Lower lobe of right lung (tissue), 2 donors: ENCODE results near the gene TMEM8B. TPM values are rescaled to one million over a fixed set of nuclear protein-coding genes. Genes with fewer than 3 reads are reported as not detected.

Source experiments
- ATAC-seq, 2 donors: fragments of 200-7000 bp; cut with Tn5 transposase; one replicate each; pipeline ENCODE4 v1.9.1; 2020 to 2022; ENCODE audit warnings: mild to moderate bottlenecking in 2 of 2, moderate library complexity in 2 of 2
- DNase-seq: peaks from one replicate; pipeline ENCODE4 v3.0.0-alpha.2; 2020
- H3K27ac ChIP-seq: fragments of 200-600 bp; one replicate; pipeline ENCODE4 v1.8.0; 2022
- H3K27me3 ChIP-seq: fragments of 200-600 bp; one replicate; pipeline ENCODE4 v1.8.0; 2022; ENCODE audit warnings: low read depth
- H3K36me3 ChIP-seq: fragments of 200-600 bp; one replicate; pipeline ENCODE4 v1.8.0; 2022; ENCODE audit warnings: mild to moderate bottlenecking
- H3K4me1 ChIP-seq: fragments of 200-600 bp; one replicate; pipeline ENCODE4 v1.8.0; 2022
- H3K4me3 ChIP-seq: fragments of 200-600 bp; one replicate; pipeline ENCODE4 v1.8.0; 2022; ENCODE audit warnings: mild to moderate bottlenecking
- H3K9me3 ChIP-seq: fragments of 200-600 bp; one replicate; pipeline ENCODE4 v1.8.0; 2022
- intact Hi-C: fragments of 100-400 bp; cut with DNase I; formaldehyde crosslinking; loops from one replicate; pipeline ENCODE4 v1.11.0; 2022
- total RNA-seq: library from RNA; stranded (reverse); fragmentation: NEBNext Ultra II Directional; extraction: Animal tissue kit (Norgen Biotek cat#: 25700); gene quantifications from one replicate; pipeline ENCODE4 v1.2.1, GENCODE V29; 2021
- TF ChIP-seq, protein P1 (sequence below): fragments of 200-600 bp; IDR thresholded peaks from one replicate; pipeline ENCODE4 v1.8.0; 2022; ENCODE audit warnings: antibody characterized with exemption, mild to moderate bottlenecking
- donor health status: DM: no; HTN: yes; CAD: no; lungs with severe emphysema.

Gene TMEM8B
- total RNA-seq, 1 donor from 2014 or later: 12.6 TPM

GRCh38 chr9:35829764-35830096, 702 bp downstream of the TMEM8B start:
- peaks cover 40% of the 10 kb centered on the region for H3K4me1 ChIP-seq
- TF ChIP-seq, protein P1, sequence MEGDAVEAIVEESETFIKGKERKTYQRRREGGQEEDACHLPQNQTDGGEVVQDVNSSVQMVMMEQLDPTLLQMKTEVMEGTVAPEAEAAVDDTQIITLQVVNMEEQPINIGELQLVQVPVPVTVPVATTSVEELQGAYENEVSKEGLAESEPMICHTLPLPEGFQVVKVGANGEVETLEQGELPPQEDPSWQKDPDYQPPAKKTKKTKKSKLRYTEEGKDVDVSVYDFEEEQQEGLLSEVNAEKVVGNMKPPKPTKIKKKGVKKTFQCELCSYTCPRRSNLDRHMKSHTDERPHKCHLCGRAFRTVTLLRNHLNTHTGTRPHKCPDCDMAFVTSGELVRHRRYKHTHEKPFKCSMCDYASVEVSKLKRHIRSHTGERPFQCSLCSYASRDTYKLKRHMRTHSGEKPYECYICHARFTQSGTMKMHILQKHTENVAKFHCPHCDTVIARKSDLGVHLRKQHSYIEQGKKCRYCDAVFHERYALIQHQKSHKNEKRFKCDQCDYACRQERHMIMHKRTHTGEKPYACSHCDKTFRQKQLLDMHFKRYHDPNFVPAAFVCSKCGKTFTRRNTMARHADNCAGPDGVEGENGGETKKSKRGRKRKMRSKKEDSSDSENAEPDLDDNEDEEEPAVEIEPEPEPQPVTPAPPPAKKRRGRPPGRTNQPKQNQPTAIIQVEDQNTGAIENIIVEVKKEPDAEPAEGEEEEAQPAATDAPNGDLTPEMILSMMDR: no peak
- H3K27me3 ChIP-seq: no peaks in the 10 kb centered on the region
- no peaks in the 10 kb centered on the region for H3K9me3 ChIP-seq
- DNase-seq (no peak), ATAC-seq (no peak)
- peak overlapping the region; percentile 92 for H3K27ac ChIP-seq
- peak overlapping the region; percentile 72 for H3K4me3 ChIP-seq
- no peaks in the 10 kb centered on the region for H3K36me3 ChIP-seq
- intact Hi-C loops: no loop called here

DNA sequence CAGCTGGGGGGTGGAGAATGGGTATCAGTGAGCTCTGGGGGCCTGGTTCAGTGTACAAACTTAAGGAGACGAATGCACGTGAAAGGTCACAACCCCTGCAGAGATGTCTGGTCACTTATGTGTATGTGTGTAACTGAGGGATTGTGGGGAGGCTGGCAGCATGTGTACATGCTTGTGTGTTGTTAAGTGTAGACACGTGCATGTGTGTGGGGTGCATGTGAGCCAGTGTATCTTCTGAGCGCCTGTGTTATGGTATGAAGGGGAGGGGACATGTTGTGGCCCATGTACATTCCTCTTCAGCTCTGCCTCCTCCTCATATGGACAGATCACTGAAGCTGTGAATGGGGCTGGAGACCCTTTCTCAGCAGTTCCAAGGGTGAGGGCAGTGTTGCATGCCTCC, 2.0 kb downstream of the TMEM8B start:
- Histone ChIP-seq H3K27ac (no peak overlapping the region), H3K9me3 (no peaks in the 10 kb centered on the region), H3K36me3 (no peaks in the 10 kb centered on the region), H3K4me3 (no peak overlapping the region), H3K4me1 (peaks cover 48% of the 10 kb centered on the region), H3K27me3 (no peaks in the 10 kb centered on the region)
- TF ChIP-seq, protein P1: no peak
- intact Hi-C loops: no loop called here
- ATAC-seq (no peak), DNase-seq (no peak)

DNA sequence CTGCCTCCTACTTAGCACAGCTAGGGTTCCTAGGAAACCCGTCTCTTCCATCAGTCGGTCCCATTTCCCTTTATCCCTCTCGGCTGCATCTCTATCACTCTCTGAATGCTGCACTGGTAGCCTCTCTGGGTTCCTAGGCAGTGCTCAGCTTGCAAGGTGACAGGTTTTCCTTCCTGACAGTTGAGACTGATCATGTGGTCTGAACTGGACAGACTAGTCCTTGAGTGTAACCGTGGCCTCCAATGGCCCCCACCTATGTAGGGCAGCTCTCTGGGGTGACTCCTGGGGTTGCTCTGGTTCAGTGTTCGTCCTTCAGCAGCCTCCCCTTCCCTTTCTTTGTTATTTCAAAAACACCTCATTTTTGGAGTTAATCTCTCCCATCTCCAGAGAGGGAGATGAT, 3.8 kb downstream of the TMEM8B start:
- H3K9me3 ChIP-seq: no peaks in the 10 kb centered on the region
- peaks cover 48% of the 10 kb centered on the region for H3K4me1 ChIP-seq
- intact Hi-C loops: no loop called here
- ATAC-seq: no peak
- H3K36me3 ChIP-seq: no peaks in the 10 kb centered on the region
- H3K27me3 ChIP-seq: no peaks in the 10 kb centered on the region
- no peak for DNase-seq
- H3K27ac ChIP-seq: peak overlapping the region; percentile 65
- TF ChIP-seq, protein P1: no peak
- no peak overlapping the region for H3K4me3 ChIP-seq

DNA sequence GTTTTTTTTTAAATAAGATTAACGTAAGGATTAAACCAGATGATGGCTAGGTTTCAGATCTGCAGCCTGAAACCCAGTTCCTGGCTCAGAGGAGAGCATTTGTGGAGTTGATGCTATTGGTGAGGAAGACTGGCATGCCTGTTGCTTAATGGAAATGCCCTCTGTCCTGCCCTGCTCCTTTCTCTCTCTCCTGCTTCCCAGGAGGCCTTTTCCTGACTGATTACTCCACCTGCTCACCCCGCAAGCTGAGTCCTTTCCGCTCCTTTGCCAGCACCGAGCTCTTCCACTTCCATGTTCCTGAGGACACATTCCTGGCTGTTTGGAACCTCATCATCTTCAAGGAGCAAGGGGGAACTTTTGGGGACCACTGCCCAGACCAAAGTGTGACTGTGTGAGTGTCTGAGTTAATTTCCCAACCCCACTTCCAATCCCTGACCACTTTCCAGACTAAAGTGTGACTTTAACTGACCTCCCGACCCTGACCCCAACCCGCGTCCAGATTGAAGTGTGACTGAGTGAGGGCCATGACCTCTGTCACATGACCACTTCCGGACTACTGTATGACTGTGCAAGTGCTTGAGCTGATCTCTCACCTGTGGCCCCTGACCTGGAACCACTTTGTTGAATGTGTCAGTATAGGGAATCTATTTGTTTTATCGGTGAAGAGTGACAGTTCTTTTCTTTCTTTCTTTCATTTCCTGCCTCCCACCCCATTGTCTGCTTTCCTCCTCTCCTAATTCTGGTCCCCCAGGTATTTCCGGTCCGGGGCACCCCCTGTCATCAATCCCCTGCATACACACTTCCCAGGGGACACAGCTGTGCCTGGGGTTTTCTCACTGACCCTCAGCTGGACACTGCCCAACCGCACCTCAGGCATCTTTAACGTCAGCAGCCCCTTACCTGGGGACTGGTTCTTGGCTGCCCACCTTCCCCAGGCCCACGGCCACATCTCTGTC, 5.5 kb downstream of the TMEM8B start:
- no peaks in the 10 kb centered on the region for H3K9me3 ChIP-seq
- H3K27ac ChIP-seq: peak overlapping the region; percentile 18
- H3K4me3 ChIP-seq: no peak overlapping the region
- ATAC-seq: no peak
- intact Hi-C loops: no loop called here
- no peak for DNase-seq
- H3K4me1 ChIP-seq: peaks cover 43% of the 10 kb centered on the region
- no peaks in the 10 kb centered on the region for H3K27me3 ChIP-seq
- TF ChIP-seq, protein P1: no peak
- no peaks in the 10 kb centered on the region for H3K36me3 ChIP-seq

DNA sequence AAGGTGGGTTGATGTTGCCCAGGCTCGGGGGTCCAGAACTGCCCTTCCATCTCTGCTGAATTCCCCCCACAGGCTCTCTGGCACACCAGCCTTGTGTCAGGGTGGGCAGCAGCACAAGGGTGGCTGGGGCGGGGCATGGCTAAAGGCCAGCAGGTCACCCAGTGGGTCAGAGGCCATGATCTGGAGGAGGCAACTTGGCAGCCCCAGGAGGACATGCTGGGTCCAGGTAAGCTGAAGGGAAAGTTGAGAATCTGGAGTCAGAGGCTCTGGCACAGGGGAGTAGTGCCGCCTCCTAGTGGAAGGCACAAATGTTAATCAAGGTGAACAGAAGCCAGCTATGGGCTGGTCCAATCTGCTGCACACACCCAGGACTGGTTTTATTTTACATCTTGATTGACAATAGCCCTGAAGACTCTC, 6.2 kb downstream of the TMEM8B start:
- Histone ChIP-seq H3K36me3 (no peaks in the 10 kb centered on the region), H3K4me1 (peaks cover 36% of the 10 kb centered on the region), H3K4me3 (no peak overlapping the region), H3K27ac (no peak overlapping the region), H3K27me3 (no peaks in the 10 kb centered on the region), H3K9me3 (no peaks in the 10 kb centered on the region)
- TF ChIP-seq, protein P1: no peak
- ATAC-seq (peak in 1 of 2 donors; percentile 22), DNase-seq (no peak)
- intact Hi-C loops: no loop called here
